ENCODE measurements around the gene WT1. TPM values are rescaled to one million over a fixed set of nuclear protein-coding genes. Genes with fewer than 3 reads are reported as not detected.

Gene WT1
- total RNA-seq, 2 donors from 2014 or later: 0.14 to 170 TPM

DNA sequence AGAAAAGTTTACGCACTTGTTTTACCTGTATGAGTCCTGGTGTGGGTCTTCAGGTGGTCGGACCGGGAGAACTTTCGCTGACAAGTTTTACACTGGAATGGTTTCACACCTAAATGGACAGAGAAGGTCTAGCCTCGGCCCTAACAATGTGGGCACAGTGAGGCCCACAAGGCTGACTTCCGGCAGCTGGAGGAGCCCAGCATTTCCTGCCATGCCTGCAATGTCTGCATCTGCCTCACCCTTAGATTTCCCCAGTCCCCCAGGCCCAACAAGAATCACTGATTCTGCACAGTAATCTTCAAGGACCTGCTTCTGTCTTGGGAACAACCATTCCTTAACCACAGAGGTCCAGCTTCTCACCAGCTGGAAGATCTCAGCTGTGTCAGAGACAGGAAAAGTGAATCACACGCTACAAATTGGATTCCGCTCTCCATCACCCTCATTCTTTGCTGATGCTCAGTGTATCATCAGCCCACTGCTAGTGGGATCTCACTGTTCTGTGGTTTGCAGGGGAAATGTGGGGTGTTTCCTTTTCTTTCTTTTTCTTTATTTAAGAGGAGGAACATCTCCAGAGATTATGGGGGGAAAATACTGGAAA is 43.3 kb downstream of the WT1 start:
- no peak for DNase-seq (ENCODE audit: low spot score)
- Histone ChIP-seq H3K27me3 (replicated peaks; ENCODE audit: insufficient read depth) (no peaks in the 10 kb centered on the region), H3K9me3 (no peaks in the 10 kb centered on the region), H3K27ac (no peak overlapping the region), H3K36me3 (no peaks in the 10 kb centered on the region), H3K4me3 (no peak overlapping the region), H3K4me1 (replicated peaks) (no peaks in the 10 kb centered on the region)
- intact Hi-C loops (cut with DNase I): no loop called here
- 82% methylated on average over 8 of the region's 8 CpGs for WGBS
- no peak for TF ChIP-seq CTCF (IDR thresholded peaks at IDR 0.05)
- no peak for TF ChIP-seq POLR2AphosphoS5 (IDR thresholded peaks at IDR 0.05)
- TF ChIP-seq POLR2A (IDR thresholded peaks at IDR 0.05): no peak

DNA sequence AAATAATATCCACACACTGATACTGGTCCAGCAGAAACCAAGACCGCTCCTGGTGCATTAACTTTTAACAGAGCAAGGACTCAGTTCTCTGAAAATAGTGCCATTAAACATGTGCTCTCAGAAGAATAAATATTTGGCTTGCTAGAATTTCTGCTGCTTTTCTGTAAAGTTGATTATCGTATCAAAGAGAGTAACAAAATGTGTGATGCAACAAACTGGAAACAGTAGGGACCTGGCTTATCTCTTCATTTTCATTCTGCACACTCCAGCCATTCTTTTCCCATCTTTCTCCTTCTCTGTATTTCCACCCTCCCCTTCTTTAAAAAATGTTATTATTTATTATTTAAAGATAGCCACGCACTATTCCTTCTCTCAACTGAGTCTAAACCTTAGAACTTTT is 43.9 kb downstream of the WT1 start:
- no peaks in the 10 kb centered on the region for H3K36me3 ChIP-seq
- no peaks in the 10 kb centered on the region for H3K4me1 ChIP-seq (replicated peaks)
- no peak for TF ChIP-seq CTCF (IDR thresholded peaks at IDR 0.05)
- no peak for TF ChIP-seq POLR2A (IDR thresholded peaks at IDR 0.05)
- no peak for TF ChIP-seq POLR2AphosphoS5 (IDR thresholded peaks at IDR 0.05)
- no peaks in the 10 kb centered on the region for H3K27me3 ChIP-seq (replicated peaks; ENCODE audit: insufficient read depth)
- no peak for DNase-seq (ENCODE audit: low spot score)
- no peak overlapping the region for H3K27ac ChIP-seq
- WGBS: 71% methylated on average over 3 of the region's 3 CpGs
- intact Hi-C loops (cut with DNase I): no loop called here
- H3K4me3 ChIP-seq: no peak overlapping the region
- no peaks in the 10 kb centered on the region for H3K9me3 ChIP-seq

- WGBS: 100% methylated on average over 1 of the region's 1 CpG
- H3K4me3 ChIP-seq: no peak overlapping the region
- H3K27me3 ChIP-seq (replicated peaks; ENCODE audit: insufficient read depth): no peaks in the 10 kb centered on the region
- intact Hi-C loops (cut with DNase I): no loop called here
- H3K36me3 ChIP-seq: no peaks in the 10 kb centered on the region
- TF ChIP-seq POLR2AphosphoS5 (IDR thresholded peaks at IDR 0.05) (no peak), CTCF (IDR thresholded peaks at IDR 0.05) (no peak), POLR2A (IDR thresholded peaks at IDR 0.05) (no peak)
- no peaks in the 10 kb centered on the region for H3K9me3 ChIP-seq
- DNase-seq (ENCODE audit: low spot score): no peak
- no peaks in the 10 kb centered on the region for H3K4me1 ChIP-seq (replicated peaks)
- no peak overlapping the region for H3K27ac ChIP-seq
Observed at GRCh38 chr11:32390712-32391111, 44.6 kb downstream of the WT1 start.

DNA sequence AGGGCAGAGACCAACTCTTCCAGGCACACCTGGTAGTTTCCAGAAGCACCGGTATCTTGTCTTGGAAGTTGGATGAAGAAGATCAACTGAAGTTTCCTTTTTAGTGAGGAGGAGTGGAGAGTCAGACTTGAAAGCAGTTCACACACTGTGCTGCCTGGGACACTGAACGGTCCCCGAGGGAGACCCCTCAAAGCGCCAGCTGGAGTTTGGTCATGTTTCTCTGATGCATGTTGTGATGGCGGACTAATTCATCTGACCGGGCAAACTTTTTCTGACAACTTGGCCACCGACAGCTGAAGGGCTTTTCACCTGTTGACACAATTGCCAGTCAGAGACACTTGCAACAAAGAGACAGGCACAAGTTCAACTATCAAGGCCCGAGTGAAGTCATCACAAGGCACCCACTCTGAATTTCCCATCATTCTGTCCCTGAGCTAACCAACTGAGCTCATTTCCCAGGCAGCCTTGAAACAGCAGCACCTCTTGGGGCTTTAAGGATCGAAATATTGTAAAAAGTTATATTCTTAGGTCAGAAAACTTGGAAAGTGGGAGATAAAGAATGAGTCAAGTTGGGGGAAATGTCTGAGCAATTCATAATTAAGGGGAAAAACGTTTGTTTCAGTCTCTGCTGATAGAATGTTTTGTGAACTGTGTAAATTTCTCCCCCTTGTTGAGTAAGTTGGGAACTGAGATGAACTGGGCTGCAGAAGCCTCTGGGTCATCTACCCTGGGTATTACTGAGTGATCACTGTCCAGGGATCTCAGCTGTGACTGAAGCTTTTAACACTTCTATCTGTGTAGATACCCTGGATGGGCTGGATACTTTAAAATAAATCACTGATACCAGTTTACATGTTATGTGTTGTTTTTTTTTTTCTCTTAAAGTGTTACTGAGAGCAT is 46.2 kb downstream of the WT1 start:
- Histone ChIP-seq H3K27ac (no peak overlapping the region), H3K9me3 (no peaks in the 10 kb centered on the region), H3K4me3 (no peak overlapping the region), H3K36me3 (no peaks in the 10 kb centered on the region), H3K4me1 (replicated peaks) (no peaks in the 10 kb centered on the region), H3K27me3 (replicated peaks; ENCODE audit: insufficient read depth) (no peaks in the 10 kb centered on the region)
- intact Hi-C loops (cut with DNase I): loop anchor here (10.0 kb wide), 1 partner anchor 406 kb away; the partner anchor contains the start of gene CCDC73
- no peak for TF ChIP-seq CTCF (IDR thresholded peaks at IDR 0.05)
- TF ChIP-seq POLR2AphosphoS5 (IDR thresholded peaks at IDR 0.05): no peak
- no peak for TF ChIP-seq POLR2A (IDR thresholded peaks at IDR 0.05)
- DNase-seq (ENCODE audit: low spot score): no peak
- WGBS: 85% methylated on average over 10 of the region's 10 CpGs
